Ishikawa (cell line): ENCODE data around the gene ZNF606.

Source experiments
- CEBPB ChIP-seq: IDR thresholded peaks from 2 replicates; pipeline ENCODE4 v1.6.1; 2012
- CREB1 ChIP-seq: IDR thresholded peaks from 2 replicates; pipeline ENCODE4 v1.6.1; 2012; ENCODE audit warnings: low read depth
- EGR1 ChIP-seq: IDR thresholded peaks from 2 replicates; pipeline ENCODE4 v1.6.1; 2012
- EP300 ChIP-seq: IDR thresholded peaks from 2 replicates; pipeline ENCODE4 v1.6.1; 2012; ENCODE audit warnings: borderline replicate concordance
- FOXM1 ChIP-seq: IDR thresholded peaks from 2 replicates; pipeline ENCODE4 v1.6.1; 2012; ENCODE audit warnings: low read depth, borderline replicate concordance
- MAX ChIP-seq: IDR thresholded peaks from 2 replicates; pipeline ENCODE4 v1.6.1; 2012
- NFIC ChIP-seq: IDR thresholded peaks from 2 replicates; pipeline ENCODE4 v1.6.1; 2012
- RAD21 ChIP-seq: IDR thresholded peaks from 2 replicates; pipeline ENCODE4 v1.6.1; 2012; ENCODE audit warnings: low read depth
- REST ChIP-seq: IDR thresholded peaks from 2 replicates; pipeline ENCODE4 v1.6.1; 2012; ENCODE audit warnings: low read depth, mild to moderate bottlenecking
- TAF1 ChIP-seq: IDR thresholded peaks from 2 replicates; pipeline ENCODE4 v1.6.1; 2012; ENCODE audit warnings: low read depth, mild to moderate bottlenecking
- TCF12 ChIP-seq: IDR thresholded peaks from 2 replicates; pipeline ENCODE4 v1.6.1; 2012; ENCODE audit warnings: low read depth
- TEAD4 ChIP-seq: IDR thresholded peaks from 2 replicates; pipeline ENCODE4 v1.6.1; 2012
- USF1 ChIP-seq: IDR thresholded peaks from 2 replicates; pipeline ENCODE4 v1.6.1; 2012
- YY1 ChIP-seq: IDR thresholded peaks from 2 replicates; pipeline ENCODE4 v1.6.1; 2012; ENCODE audit warnings: low read depth
- ZBTB7A ChIP-seq: IDR thresholded peaks from 2 replicates; pipeline ENCODE4 v1.6.1; 2012; ENCODE audit warnings: low read depth

Gene ZNF606

GRCh38 chr19:58001895-58002369 lies 688 bp downstream of the ZNF606 start:
- TF ChIP-seq NFIC, result no peak
- TF ChIP-seq TAF1, result no peak

GRCh38 chr19:58000677-58001076 lies 1.9 kb downstream of the ZNF606 start:
- TF ChIP-seq REST, result no peak
- TF ChIP-seq EP300, result no peak
- TF ChIP-seq TAF1, result no peak
- no peak for TF ChIP-seq USF1
- no peak for TF ChIP-seq MAX
- no peak for TF ChIP-seq TEAD4
- TF ChIP-seq CREB1, result no peak

GRCh38 chr19:57992841-57993240 lies 9.8 kb downstream of the ZNF606 start:
- TF ChIP-seq FOXM1, result no peak
- TF ChIP-seq CREB1, result no peak
- TF ChIP-seq ZBTB7A, result no peak
- TF ChIP-seq REST, result no peak
- no peak for TF ChIP-seq MAX
- TF ChIP-seq CEBPB, result no peak
- no peak for TF ChIP-seq USF1
- TF ChIP-seq NFIC, result no peak
- no peak for TF ChIP-seq TAF1
- no peak for TF ChIP-seq EGR1
- no peak for TF ChIP-seq TCF12
- no peak for TF ChIP-seq RAD21
- TF ChIP-seq EP300, result no peak
- TF ChIP-seq TEAD4, result no peak
- no peak for TF ChIP-seq YY1

GRCh38 chr19:57978586-57979289 lies 23.9 kb downstream of the ZNF606 start:
- TF ChIP-seq CEBPB, result no peak
- TF ChIP-seq TCF12, result no peak
- no peak for TF ChIP-seq MAX
- no peak for TF ChIP-seq RAD21
- no peak for TF ChIP-seq REST
- no peak for TF ChIP-seq EGR1
- TF ChIP-seq TAF1, result no peak
- TF ChIP-seq YY1, result no peak
- no peak for TF ChIP-seq TEAD4
- TF ChIP-seq USF1, result no peak; the same call in 1 of the 2 replicates
- no peak for TF ChIP-seq ZBTB7A
- no peak for TF ChIP-seq NFIC
- no peak for TF ChIP-seq CREB1
- TF ChIP-seq EP300, result no peak
- no peak for TF ChIP-seq FOXM1
